Right forelimb (tissue), 1 donor: ENCODE data around the gene POM121L2.

Experiments used
- DNase-seq: peaks from one replicate; pipeline ENCODE4 v3.0.0-alpha.2; 2018

POM121L2 gene

GRCh38 chr6:27312146-27312949 is at the start of gene POM121L2:
TSS of gene POM121L2 (minus strand) at chr6:27312273. CDS start at chr6:27312170, 103 bp downstream.
- no peak for DNase-seq

GRCh38 chr6:27359231-27359630 is 47.2 kb upstream of the POM121L2 start:
- DNase-seq: no peak

GRCh38 chr6:27358786-27359185 is 46.7 kb upstream of the POM121L2 start:
- DNase-seq: no peak

GRCh38 chr6:27352850-27353249 is 40.8 kb upstream of the POM121L2 start:
- DNase-seq: no peak

GRCh38 chr6:27334141-27334540 is 22.1 kb upstream of the POM121L2 start:
- DNase-seq: no peak

GRCh38 chr6:27333642-27334040 is 21.6 kb upstream of the POM121L2 start:
- DNase-seq: no peak

GRCh38 chr6:27332692-27333641 is 20.9 kb upstream of the POM121L2 start:
- DNase-seq: peak; percentile 50

- DNase-seq: no peak
These were observed 15.1 kb upstream of the POM121L2 start for GRCh38 chr6:27327023-27327738.

- DNase-seq: no peak
These were observed 9.8 kb upstream of the POM121L2 start for GRCh38 chr6:27321901-27322300.

- DNase-seq: no peak
These were observed 9.3 kb upstream of the POM121L2 start for GRCh38 chr6:27321370-27321769.

- DNase-seq: no peak
These were observed 6.9 kb upstream of the POM121L2 start for GRCh38 chr6:27318973-27319372.

GRCh38 chr6:27314046-27314445 is 2.0 kb upstream of the POM121L2 start:
- no peak for DNase-seq

- DNase-seq: no peak
These were observed 838 bp upstream of the POM121L2 start for GRCh38 chr6:27312950-27313271.

- no peak for DNase-seq
These were observed 297 bp downstream of the POM121L2 start for GRCh38 chr6:27311806-27312145.

GRCh38 chr6:27303613-27304272 is 8.3 kb downstream of the POM121L2 start:
- DNase-seq: no peak

GRCh38 chr6:27297857-27298730 is 14.0 kb downstream of the POM121L2 start:
- no peak for DNase-seq

GRCh38 chr6:27297484-27297856 is 14.6 kb downstream of the POM121L2 start:
- DNase-seq: no peak

- DNase-seq: no peak
These were observed 15.8 kb downstream of the POM121L2 start for GRCh38 chr6:27296106-27296783.

GRCh38 chr6:27295301-27296079 is 16.6 kb downstream of the POM121L2 start:
- no peak for DNase-seq

- no peak for DNase-seq
These were observed 17.7 kb downstream of the POM121L2 start for GRCh38 chr6:27294409-27294808.
